Nephron (organoid): ENCODE measurements around the gene PRKCD.

Experiments
- H3K27ac Mint-ChIP-seq, 3 experiments: 2 replicates each; pipeline ENCODE4 v1.8.0; 2020; ENCODE audit warnings: mixed read lengths in 3 of 3, mild to moderate bottlenecking in 2 of 3, moderate library complexity in 1 of 3
- H3K27me3 Mint-ChIP-seq: 2 replicates; pipeline ENCODE4 v1.8.0; 2021; ENCODE audit warnings: low read depth, mild to moderate bottlenecking, moderate library complexity, mixed read lengths
- H3K36me3 Mint-ChIP-seq: 2 replicates; pipeline ENCODE4 v1.8.0; 2020; ENCODE audit warnings: low read depth, mixed read lengths
- H3K4me1 Mint-ChIP-seq: 2 replicates; pipeline ENCODE4 v1.8.0; 2020; ENCODE audit warnings: mixed read lengths
- H3K4me3 Mint-ChIP-seq, 3 experiments: 2 replicates each; pipeline ENCODE4 v1.8.0; 2020; ENCODE audit warnings: mild to moderate bottlenecking in 3 of 3, mixed read lengths in 3 of 3, moderate library complexity in 2 of 3
- H3K9me3 Mint-ChIP-seq: 2 replicates; pipeline ENCODE4 v1.8.0; 2020; ENCODE audit warnings: mixed read lengths
- CTCF ChIP-seq, 3 experiments: fragments of 200-600 bp; sonication (generic); IDR thresholded peaks; one replicate each; pipeline ENCODE4 v1.5.0; 2021; ENCODE audit warnings: antibody characterized with exemption in 3 of 3; ENCODE audit not compliant: unreplicated experiment in 3 of 3

The PRKCD gene

DNA sequence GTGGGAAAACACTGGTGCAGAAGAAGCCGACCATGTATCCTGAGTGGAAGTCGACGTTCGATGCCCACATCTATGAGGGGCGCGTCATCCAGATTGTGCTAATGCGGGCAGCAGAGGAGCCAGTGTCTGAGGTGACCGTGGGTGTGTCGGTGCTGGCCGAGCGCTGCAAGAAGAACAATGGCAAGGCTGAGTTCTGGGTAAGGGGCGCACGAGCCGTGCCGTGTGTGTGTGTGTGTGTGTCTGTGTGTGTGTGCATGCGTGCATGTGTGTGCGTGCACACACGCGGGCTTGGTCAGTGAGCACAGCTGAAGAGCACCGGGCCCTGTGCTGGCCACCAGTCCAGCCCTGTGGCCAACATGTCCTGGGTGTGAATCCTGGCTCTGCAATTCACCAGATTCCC, 18.6 kb downstream of the PRKCD start:
- H3K36me3 Mint-ChIP-seq: peaks cover 8% of the 10 kb centered on the region
- no peaks in the 10 kb centered on the region for H3K4me1 Mint-ChIP-seq
- H3K9me3 Mint-ChIP-seq: no peaks in the 10 kb centered on the region
- no peak overlapping the region for H3K27ac Mint-ChIP-seq
- H3K27me3 Mint-ChIP-seq: peaks cover under 1% of the 10 kb centered on the region
- no peak overlapping the region for H3K4me3 Mint-ChIP-seq
- no peak for TF ChIP-seq CTCF (IDR thresholded peaks at IDR 0.05; ENCODE audit: unreplicated experiment in 3 of 3)

- Mint-ChIP-seq H3K27ac (no peak overlapping the region), H3K4me3 (no peak overlapping the region), H3K9me3 (no peaks in the 10 kb centered on the region), H3K4me1 (no peaks in the 10 kb centered on the region), H3K36me3 (peaks cover 13% of the 10 kb centered on the region), H3K27me3 (peaks cover 4% of the 10 kb centered on the region)
- no peak for TF ChIP-seq CTCF (IDR thresholded peaks at IDR 0.05; ENCODE audit: unreplicated experiment in 3 of 3)
Measured at GRCh38 chr3:53180305-53181023, 19.5 kb downstream of the PRKCD start.

- no peak for TF ChIP-seq CTCF (IDR thresholded peaks at IDR 0.05; ENCODE audit: unreplicated experiment in 3 of 3)
- no peak overlapping the region for H3K4me3 Mint-ChIP-seq
- H3K27ac Mint-ChIP-seq: no peak overlapping the region
- peaks cover 13% of the 10 kb centered on the region for H3K36me3 Mint-ChIP-seq
- H3K9me3 Mint-ChIP-seq: no peaks in the 10 kb centered on the region
- H3K4me1 Mint-ChIP-seq: no peaks in the 10 kb centered on the region
- peaks cover 4% of the 10 kb centered on the region for H3K27me3 Mint-ChIP-seq
Measured at GRCh38 chr3:53181024-53181371, 20.0 kb downstream of the PRKCD start.

GRCh38 chr3:53181528-53181927, 20.5 kb downstream of the PRKCD start:
- peaks cover 13% of the 10 kb centered on the region for H3K36me3 Mint-ChIP-seq
- no peak overlapping the region for H3K27ac Mint-ChIP-seq
- H3K27me3 Mint-ChIP-seq: peaks cover 4% of the 10 kb centered on the region
- H3K4me1 Mint-ChIP-seq: no peaks in the 10 kb centered on the region
- no peak overlapping the region for H3K4me3 Mint-ChIP-seq
- no peak for TF ChIP-seq CTCF (IDR thresholded peaks at IDR 0.05; ENCODE audit: unreplicated experiment in 3 of 3)
- H3K9me3 Mint-ChIP-seq: no peaks in the 10 kb centered on the region

GRCh38 chr3:53182764-53183355, 21.9 kb downstream of the PRKCD start:
- Mint-ChIP-seq H3K27me3 (peaks cover 4% of the 10 kb centered on the region), H3K4me3 (no peak overlapping the region), H3K36me3 (peaks cover 13% of the 10 kb centered on the region), H3K4me1 (no peaks in the 10 kb centered on the region), H3K27ac (no peak overlapping the region), H3K9me3 (no peaks in the 10 kb centered on the region)
- TF ChIP-seq CTCF (IDR thresholded peaks at IDR 0.05; ENCODE audit: unreplicated experiment in 3 of 3): no peak

DNA sequence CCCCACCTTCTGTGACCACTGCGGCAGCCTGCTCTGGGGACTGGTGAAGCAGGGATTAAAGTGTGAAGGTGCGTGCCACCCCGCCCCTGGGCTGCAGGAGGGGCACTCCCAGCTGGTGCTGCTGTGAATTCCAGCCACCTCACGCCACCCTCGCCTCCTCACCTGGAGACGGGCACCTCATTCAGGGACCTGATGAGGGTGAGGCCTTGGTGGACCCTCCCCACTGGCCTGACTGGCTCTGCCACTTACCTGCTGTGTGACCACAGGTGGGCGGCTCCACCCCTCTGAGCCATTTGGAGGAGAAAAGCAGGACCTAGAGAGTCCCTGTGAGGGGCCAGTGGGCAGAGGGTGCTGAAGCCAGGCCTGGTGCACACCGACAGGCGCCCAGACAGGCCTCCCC, 22.5 kb downstream of the PRKCD start:
- no peak for TF ChIP-seq CTCF (IDR thresholded peaks at IDR 0.05; ENCODE audit: unreplicated experiment in 3 of 3)
- Mint-ChIP-seq H3K4me1 (no peaks in the 10 kb centered on the region), H3K27me3 (peaks cover 4% of the 10 kb centered on the region), H3K36me3 (peaks cover 13% of the 10 kb centered on the region), H3K9me3 (no peaks in the 10 kb centered on the region), H3K27ac (no peak overlapping the region), H3K4me3 (no peak overlapping the region)
